GM18526 (cell line): ENCODE results near the gene HECW1.

Source experiments
- POLR2A ChIP-seq: IDR thresholded peaks from 3 replicates; pipeline ENCODE4 v1.6.1; 2011; ENCODE audit not compliant: insufficient read length; ENCODE audit errors: extremely low read depth

HECW1 gene

DNA sequence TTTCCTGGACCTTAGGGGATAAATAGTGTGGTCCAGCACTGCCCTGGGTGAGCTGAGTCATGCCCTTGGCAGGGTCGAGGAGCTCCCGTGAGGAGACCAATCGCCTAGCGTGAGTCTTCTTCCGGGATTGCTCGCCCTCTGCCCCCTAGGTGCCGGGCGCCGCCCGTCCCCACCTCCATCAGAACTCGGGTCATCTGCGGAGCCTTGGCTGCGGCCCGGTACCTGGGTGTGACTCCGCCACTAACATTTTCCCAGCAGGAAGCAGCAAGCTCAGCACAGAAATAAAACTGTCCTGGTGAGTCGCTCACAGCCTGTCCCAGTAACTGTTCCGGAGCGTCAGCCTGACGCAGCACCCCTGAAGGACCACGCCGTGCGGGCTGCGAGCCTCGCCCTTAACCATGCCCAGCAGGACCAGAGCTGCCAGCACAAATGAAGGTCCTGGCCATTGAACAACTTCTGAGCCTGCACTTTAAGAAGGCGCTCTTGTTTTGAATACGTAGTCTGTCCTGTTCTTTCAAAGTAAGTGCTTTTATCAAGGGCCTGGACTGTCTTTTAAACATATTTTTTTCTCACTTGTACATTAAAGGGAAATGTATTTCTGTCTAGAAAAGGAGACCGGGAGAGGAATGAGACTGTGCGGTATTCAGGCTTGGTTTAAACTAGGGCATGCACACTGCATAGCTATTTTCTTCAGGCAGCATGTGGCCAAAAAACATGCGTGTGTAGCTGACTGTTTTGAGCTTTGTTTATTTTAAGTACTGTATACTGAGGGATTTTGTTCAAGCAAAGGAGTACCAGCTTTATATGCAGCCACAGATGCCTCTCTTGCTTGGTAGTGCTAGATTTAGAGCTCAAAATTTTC lies 136.7 kb downstream of the HECW1 start:
- TF ChIP-seq POLR2A, result no peak

DNA sequence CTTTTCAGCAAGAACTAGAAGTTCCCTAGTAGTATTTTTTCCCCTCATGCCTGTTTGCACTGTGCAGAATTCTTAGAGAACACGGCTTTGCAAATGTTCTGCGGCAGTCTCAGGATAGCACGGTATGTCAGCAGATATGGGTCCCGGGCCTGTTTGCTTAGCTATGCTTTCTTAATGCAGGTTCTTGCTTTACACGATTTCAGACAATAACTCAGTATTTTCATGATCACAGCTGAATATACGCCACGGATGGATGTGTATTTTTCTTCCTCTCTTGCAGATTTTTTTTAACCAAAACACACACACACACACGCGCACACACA lies 137.3 kb downstream of the HECW1 start:
- TF ChIP-seq POLR2A, result no peak

DNA sequence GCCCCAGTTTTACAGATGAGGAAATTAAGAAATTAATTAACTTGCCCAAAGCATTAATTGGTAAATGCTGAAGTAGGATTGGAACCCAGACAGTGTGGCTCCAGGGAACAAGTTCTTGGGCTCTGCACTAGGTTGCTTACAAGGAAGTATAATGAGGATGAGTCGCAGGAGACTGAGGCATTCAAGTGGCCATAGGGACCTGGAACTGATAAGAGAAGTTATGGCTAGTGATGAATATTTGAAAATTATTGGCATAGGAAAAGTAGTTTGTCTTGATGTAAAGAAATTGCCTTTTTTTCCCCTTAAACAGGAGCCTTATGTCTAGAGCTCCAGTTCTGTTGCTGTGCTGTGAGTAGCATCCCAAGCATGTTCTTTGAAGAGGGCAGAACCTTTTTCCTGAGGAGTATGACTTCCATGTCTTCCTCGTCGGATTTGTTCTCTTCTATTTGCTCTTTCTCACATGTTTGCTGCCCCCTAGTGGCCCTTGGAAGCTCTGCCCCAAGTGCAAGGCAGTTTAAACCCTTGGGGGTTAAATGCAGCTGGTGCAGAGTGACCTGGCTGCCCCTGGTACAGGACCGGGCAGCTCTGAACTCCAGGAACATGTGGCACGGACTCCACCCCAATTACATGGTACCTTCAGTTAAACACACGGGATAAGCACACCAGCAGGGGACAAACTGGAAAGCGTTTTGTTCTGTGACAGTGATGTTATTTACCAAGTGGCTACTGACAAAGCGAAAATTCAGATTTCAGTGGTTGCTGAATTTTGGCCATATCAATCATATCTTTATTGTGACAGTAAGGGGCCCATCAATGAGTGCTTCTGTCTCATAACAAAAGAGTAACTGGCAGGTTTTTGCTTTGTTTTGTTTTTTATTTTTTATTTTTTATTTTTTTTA lies 148.8 kb downstream of the HECW1 start:
- TF ChIP-seq POLR2A, result no peak

DNA sequence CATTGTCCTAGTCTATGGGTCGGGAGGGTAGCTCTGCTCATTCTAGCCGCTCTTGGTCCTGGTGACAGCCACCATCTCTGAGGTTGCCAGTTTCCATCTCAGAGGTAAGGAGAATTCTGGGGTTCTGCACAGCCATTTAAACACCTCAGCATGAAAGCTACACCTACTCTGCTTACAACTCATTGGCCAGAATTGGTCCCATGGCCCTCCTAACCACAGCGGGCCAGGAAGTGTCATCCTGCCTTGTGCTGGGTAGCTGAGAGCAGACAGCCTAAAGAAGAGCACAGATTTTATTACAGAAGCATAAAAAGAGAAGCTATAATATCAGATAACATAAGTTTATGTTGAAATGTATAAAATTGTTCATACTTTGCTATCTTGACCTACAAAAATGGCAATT lies 152.7 kb downstream of the HECW1 start:
- TF ChIP-seq POLR2A, result no peak

DNA sequence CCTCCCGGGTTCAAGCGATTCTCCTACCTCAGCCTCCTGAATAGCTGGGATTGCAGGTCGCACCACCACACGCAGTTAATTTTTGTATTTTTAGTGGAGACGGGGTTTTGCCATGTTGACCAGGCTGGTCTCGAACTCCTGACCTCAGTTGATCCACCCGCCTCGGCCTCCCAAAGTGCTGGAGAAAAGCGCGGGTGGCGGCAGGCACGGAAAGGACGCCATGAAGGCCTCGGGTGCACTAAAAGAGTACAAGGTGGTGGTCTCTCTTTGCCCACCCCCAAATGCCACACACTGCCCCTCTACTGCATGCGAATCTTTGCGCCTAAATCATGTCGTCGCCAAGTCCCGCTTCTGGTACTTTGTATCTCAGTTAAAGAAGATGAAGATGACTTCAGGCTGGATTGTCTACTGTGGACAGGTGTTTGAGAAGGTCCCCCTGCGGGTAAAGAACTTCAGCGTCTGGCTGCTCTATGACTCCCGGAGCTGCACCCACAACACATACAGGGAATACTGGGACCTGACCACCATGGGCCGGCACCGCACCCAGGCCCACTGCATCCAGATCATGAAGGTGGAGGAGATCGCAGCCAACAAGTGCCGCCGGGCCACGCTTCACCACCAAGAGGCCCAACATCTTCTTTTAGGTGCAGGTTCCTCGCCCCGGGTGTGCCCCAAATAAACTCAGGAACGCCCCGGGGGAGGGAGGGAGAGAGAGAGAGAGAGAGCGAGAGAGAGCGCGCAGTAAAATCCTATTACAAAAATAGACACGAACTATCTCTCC lies 161.7 kb downstream of the HECW1 start:
- TF ChIP-seq POLR2A, result no peak

DNA sequence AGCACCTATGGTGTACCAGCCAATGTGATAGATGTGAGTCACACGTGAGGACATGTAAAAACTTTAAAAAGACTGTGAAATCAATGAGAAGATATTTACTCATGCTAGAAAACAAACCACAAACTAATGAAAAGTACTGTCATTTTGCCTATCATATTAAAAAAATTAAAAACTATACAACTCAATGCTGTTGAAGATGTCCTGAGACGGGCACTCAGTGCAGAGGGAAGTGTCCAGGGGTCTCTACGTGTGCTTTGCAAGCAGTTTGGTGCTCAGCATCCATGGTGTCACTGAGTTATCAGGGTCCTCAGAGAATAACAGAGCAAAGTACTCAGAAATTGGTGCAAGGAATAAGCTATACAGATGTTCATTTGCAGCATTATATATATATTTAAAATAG lies 162.3 kb downstream of the HECW1 start:
- no peak for TF ChIP-seq POLR2A

DNA sequence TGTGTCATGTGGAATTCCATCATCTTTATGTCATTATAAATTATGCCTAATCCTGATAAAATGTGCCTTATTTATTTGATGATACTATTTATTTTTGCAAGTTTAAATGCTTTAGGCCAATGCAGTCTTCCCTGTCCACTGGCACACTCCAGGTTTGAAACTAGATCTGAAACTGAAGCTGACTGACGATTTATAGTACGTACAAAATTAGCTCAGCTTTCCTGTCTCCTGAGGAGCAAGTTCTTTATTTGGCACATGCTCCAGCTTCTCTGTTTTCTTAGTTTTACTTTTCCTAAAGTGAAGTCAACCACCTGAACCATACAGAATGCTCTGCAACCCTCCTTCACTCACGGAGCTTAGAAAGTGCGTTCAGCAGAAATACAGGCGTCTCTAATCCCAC lies 164.1 kb downstream of the HECW1 start:
- TF ChIP-seq POLR2A, result no peak

DNA sequence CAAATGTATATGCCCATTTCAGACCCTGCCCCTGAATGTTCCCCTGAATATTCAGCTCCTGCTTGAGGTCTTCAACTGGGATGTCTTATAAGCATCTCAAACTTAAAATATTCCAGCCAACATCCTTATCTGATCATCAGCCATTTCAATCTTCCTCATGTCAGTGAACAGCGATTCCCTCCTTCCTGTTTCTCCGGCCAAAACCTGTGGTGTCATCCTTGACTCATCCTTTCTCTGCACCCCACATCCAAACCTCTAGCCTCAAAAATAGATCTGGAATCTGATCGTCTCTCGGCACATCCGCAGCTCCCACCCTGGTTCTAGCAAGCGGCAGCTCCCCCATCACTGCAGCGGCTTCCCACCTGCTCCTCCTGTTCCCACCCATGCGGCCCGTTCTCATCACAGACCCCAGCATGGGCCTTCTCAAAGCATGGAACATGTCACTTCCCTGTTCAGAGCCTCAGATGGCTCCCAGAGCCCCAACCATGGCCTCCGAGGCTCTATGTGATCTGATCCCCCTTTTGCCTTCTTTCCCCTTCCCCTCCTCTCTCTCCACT lies 165.7 kb downstream of the HECW1 start:
- no peak for TF ChIP-seq POLR2A

DNA sequence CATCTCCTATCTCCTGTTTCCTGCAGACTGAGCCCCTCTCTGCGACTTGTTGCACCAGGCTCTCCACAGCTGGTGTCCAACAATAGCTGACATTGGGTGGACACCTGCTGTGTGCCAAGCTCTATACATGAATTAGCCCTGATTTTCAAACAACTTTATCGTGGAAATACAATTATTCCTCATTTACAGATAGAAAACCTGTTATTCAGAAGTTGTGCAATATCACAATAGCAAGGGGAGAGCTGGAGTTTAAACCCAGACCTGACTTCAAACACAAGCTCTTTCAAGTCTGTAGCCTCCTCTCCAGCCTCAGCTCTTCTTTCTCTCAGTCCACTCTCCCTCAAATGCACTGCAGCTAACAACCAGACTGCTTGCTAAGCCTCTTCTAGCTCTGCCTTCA lies 168.8 kb downstream of the HECW1 start:
- no peak for TF ChIP-seq POLR2A

DNA sequence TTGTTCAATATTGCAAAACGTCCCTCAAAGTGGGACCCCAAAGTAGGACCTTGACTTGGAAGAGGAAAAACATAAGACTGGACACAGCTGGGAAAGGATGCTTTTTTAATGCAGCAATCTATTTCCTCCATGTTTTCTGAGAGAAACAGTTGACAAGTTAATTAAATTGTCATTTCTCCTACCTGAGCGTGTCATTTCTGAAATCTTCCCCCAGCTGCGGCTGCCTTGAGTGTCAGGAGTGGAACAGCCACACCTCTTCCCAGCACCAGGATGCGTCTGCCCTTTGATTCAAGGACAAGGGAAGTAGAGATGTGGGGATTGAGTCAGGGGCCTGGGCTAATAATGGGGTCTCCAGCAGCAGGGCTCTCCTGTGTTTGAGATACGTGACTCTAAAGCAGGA lies 171.3 kb downstream of the HECW1 start:
- no peak for TF ChIP-seq POLR2A

DNA sequence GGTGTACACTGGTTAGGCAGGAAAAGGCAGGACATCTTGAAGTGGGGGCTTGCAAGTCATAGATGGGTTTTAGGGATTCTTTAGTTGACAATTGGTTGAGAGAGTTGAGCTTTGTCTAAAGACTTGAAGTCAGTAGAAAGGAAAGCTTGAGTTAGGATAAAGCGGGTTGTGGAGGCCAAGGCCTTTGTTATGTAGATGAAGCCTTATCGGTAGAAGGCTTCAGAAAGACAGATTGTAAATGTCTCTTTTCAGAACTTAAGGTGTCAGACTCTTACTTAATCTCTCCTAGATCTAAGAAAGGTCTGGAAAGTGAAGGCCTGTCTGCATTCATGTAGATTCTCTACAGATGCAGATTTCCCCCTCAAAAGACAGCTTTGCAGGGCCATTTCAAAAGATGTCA lies 177.4 kb downstream of the HECW1 start:
- TF ChIP-seq POLR2A, result no peak

DNA sequence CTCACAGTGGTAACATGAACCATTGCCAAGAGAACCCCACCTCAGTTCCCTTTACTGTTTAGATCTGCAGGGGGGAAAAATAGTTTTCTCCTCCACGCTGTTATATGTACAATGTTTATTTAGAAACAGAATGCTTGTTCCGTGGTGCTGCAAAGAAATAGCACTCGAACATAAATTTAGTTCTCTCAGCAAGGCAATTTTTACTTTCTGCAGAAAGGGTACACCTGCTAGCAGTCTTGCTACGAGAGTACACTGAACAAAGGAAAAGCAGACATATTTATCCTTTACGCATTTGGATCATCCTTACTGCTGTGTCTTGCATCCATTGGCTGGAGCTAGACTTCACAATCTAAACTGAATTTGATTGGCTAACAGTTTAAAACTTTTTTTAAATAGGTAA lies 178.5 kb downstream of the HECW1 start:
- no peak for TF ChIP-seq POLR2A

DNA sequence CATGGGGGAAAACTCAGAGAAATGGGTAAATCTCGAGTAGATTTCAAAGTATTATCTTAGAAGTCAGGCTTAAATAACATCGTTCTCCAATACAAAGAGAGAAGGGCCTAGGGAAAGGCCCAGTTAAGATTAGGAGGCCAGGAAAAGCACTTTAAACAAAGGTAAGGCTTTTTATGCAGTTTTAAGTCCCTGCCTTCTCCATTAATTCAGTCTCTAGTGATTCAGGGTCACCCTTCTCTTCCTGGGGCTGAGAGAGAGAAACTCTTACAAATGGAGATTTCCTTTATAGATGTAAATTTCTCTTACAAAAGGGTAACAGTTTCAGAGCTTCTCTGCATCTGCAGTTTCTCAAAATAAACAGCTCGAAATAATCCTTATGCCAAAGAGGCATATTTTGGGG lies 179.3 kb downstream of the HECW1 start:
- no peak for TF ChIP-seq POLR2A

DNA sequence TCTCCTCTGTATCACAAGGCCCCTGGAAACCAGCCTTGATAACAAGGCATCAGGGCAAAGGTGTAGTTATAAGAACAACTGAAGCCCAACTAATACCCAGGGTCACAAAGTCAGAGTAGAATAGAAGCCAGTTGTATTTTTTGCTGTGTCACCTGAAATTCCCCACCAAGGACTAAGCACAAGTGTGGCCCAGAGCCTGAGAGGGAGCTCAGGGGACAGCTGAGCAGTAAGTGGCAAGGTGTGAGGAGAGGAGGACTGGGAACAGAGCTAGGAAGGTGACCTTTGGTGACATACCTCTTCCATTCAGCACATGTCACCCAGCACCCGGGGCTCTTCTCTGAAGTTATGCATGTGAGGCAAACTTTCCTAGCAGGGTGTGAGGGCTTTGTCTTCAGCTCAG lies 179.9 kb downstream of the HECW1 start:
- TF ChIP-seq POLR2A, result no peak

DNA sequence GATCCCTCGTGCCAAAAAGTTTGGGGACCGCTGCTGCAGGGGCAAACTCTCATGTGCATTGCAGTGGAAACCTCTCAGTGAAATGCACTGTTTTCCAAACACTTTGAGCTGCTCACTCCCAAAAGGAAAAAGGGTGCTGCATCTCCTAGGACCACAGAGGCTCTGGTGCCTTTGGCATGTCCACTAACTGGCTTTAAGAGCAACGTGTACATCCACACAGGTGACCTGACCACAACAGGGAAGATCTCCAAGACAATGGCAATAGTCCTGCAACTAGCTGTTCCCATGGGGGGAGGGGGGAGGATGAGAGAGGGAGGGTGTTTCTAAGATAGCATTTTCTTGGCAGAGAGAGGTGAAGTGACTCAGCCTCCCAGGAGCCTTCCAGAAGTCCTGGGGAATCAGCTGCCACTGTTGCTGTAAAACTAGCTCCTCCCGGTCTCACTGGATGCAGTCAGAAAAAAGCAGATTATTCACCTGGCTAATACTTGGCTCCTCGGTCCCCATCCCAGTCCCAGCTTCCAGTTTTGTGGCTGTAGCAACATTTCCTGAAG lies 181.7 kb downstream of the HECW1 start:
- TF ChIP-seq POLR2A, result no peak
